HG03060 (cell line): ENCODE measurements around the gene ZNF488.

ENCODE experiments used
- ATAC-seq: cut with Tn5 transposase; IDR thresholded peaks from one replicate; pipeline ENCODE4 v1.9.1; 2021; ENCODE audit warnings: low read depth, moderate number of reproducible peaks; ENCODE audit not compliant: unreplicated experiment

The ZNF488 gene

DNA sequence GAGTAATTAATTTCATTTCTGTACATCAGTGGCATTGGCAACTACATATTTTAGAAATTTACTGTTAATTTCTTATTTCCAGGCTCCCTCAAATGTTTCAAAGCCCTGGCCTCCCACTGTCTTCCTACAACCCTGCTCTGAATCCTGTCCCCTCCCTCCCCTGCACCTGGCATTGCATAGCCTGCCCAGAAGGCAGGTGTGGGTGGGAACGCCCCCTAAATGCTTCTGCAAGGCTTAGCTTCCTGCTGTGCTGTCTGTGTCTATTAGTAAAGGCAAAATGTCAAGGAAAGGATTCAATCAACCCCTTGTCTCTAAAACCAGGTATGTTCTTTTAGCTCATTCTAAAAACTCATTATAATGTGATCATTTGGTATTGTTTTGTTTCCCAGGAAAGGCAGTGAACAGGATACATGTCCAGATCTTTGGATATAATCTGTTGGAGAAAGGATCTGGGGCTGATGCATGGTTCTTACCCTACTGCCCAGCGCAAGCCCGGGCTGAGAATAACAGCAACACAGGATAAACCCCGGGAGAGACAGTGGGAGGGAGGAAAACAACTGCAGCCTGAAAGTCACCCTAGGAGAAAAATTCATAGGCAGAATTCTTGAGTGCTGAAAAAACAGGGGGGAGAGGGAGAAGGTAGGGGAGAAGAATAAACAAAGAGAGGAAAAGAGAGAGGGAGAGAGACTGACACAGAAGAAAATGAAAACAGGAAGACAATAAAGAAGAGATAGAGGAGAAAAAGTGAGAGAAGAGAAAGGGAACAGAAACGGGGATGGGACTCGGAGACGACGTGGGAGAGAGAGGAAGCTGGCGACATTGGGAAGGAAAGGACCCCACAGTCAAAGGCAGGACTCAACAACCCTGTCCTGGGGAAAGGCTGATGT is 589 bp downstream of the ZNF488 start:
- ATAC-seq, result no peak

DNA sequence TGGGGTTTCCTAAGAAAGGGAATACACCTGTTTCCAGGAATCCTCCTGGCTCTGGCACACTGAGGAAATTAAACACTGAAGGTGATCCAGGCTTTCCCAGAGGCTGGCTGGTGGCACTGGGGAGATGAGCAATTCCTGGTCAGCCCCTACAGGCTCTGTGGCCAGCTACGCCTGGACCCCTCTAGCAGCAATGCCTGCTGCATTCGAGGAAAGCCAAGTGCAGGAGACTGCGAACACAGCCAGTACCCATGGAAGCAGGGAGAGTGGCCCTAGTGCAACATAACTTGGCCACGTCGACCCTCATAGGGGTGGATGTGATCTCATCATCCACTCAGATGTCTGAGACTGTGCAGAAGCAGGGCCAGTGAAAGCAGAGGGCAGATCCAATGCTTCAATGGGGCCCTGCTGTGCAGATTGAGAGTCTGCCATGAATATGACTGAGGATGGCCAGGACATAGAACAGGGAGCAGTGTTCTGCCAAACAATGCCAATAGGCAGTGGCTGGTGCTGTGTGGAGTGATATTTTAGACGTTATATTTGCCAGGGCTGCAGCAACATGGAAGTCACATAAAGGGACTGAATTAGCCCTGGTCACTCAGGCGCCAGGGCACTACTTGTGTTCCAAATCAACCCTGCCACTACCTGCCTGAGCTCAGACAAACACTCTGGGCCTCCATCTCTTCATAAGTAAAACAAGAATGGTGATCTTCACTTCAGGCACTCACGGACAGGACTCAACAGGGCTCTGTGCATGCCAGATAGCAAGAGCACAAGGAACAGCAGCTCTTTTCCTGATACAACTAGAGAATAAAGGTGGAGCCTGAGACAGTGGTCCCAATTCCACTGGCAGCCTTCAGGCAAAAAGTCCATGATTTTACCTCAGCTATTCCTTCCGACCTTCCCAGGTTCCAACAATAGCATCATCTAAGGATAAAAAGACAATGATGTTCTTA is 2.4 kb downstream of the ZNF488 start:
- no peak for ATAC-seq

DNA sequence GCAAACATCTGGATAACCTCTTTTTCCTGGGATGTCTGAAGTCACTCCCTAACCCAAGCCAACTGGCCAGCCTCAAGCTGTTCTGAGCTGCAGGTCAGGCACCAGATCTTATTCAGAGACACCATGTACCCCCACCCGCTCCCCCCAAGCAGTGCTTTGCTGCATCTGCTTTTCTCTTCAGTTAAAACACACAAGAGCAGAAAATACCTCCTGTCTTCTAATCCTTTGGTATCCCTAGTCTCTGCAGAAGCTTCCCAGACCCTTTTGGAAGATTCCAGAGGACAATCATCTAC is 3.0 kb downstream of the ZNF488 start:
- no peak for ATAC-seq

- ATAC-seq, result no peak
Observed at GRCh38 chr10:47380341-47381102, 3.6 kb downstream of the ZNF488 start.

DNA sequence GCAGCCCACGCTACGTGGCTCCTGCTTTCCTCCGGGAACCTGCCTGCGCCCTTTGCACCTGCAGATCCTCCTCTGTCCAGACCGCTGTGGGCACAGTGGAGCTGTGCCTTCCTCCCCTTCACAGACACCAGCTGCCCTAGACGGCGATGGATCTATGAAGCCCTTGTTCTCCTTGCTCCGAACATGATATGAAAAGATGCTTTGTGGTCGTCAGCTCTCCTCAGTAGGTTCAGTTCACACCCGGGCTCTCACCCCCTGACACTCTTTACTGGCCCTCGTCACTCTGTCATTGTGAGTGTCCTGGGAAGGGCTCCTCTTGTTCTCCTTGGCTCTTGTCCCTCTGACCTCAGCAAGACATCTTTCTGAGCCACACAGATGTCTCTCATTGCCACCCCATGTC is 4.2 kb downstream of the ZNF488 start:
- ATAC-seq, result no peak

GRCh38 chr10:47379445-47379785 is 4.7 kb downstream of the ZNF488 start:
- ATAC-seq, result no peak

DNA sequence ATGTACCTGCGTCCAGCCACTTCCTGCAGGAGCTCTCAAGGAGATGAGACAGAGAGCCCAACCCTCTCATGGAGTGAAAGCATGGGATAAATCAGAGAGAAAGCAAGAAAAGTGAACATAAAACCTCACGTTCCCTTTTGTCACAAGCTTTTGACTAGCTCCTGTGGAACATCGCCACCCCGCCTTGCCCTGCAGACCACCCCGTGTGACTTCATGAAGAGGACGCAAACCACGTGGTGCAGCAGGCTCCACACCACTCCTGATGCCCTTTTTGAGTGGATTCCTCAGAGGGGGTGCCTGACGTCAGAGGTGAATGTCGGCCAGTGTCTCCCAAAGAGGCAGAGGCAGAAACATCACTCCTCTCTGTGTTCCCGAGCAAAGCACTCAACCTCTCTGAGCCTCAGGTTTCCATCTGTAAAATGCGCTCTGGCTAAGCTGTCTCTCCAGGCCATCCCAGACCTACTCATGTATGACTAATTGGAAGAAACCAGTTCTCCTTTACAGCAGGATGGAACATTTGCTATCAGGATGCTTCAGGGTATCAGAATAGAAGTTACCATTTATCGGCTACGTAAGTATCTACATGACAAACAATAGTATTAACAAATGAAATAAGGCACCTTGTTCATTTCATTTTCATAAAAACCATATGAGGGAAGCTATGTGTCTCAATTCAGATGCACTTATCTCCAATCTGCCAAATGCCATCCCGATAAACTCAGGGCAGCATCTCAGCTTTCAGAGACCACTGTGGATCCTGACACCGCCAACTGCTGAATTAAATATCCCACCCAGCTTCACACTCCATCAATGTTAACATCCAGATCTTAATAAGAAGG is 5.3 kb downstream of the ZNF488 start:
- ATAC-seq, result no peak

GRCh38 chr10:47378183-47378510 is 5.9 kb downstream of the ZNF488 start:
- no peak for ATAC-seq

DNA sequence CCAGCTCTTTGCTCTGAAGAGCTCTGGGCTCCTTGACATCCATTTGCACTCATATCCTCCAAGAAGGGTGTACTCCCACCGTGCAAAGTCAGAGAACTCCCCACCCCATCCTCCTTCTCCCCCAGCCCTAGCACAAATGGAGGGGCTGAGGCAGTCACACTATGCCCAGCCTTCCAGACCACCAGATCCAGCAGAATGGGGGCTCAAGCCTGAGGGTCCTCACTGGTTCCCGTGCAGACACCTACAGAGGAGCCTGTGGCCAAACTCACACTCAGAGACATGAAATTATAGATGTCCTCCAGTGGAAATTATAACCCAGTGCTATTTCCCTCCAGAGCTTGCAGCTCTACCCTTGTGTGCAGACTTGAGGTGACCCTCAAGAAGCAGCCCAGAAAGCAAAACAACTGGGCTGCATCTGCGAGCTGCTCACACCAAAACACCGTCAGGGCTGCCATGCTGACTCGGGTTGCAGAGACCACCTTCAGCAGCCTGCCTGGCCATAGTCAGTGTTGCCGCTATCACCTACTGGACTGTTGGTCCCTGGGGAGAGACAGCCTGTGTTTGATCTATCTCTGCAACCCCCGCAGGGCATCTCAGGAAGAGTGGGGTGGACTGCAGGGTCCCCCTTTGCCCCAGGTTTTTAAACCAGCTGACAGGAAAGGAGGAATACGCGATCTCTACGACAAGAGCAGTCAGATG is 7.4 kb downstream of the ZNF488 start:
- ATAC-seq, result no peak

DNA sequence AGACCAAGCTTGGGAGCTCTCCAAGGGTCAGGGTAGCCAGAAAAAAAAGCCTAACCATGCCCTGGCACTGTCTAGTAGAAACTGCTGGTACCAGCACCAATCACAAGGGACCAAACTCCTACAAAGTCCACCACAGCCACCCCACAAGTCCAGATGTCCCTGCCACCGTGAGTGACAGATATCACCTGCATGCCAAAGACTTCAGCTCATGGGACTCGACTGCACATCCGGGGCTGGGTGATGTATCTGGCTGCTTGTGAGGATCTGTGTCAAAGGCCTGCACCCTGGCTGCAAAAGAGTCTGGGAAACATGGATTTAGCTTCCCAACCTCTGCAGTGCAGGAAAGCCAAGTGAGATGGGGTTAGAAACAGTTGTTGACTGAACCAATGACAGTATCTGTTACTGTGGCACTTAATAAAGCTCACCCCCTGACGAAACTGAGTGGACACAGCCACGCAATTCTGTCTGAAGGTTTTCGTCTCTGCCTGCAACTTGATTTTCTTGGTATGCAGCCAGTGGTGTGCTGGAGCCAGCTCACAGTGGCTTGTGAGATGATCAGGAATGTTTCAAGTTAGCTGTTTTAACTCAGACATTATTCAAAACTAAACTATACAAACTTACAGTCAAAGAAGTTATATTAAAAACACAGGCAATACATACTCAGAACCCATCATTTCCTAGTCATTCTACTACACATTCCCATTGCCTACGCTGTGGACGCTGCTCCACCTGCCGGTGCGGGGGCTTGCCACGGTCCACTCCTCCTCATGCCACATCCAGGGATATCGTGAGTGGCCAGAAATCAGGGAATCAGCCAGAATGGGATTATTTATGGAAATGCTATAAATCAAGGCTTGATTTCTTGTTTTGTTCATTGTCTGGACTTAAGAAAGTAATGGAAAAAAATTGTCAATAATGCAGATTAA is 9.2 kb downstream of the ZNF488 start:
- no peak for ATAC-seq

DNA sequence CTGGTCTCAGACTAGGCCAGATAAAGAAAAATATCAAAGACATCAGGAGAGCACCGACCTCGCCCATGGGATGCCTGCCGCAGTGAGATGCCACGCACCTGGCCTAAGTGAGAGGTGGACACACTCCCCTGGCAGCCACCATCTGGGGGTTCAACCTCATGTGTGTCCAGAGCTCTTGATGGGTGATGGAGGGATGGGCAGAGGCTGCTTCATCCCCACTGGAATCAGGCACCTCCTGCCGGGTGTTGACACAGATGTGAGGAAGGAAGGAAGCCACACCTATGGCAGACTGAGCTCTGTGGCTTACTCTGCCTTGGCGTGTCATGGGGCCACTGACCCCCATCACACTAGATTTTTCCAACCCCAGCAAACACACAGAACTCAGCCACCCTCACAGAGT is 11.4 kb downstream of the ZNF488 start:
- ATAC-seq, result no peak

GRCh38 chr10:47371629-47372485 is 12.2 kb downstream of the ZNF488 start:
- no peak for ATAC-seq

- no peak for ATAC-seq
Observed at GRCh38 chr10:47370878-47371277, 13.2 kb downstream of the ZNF488 start.

DNA sequence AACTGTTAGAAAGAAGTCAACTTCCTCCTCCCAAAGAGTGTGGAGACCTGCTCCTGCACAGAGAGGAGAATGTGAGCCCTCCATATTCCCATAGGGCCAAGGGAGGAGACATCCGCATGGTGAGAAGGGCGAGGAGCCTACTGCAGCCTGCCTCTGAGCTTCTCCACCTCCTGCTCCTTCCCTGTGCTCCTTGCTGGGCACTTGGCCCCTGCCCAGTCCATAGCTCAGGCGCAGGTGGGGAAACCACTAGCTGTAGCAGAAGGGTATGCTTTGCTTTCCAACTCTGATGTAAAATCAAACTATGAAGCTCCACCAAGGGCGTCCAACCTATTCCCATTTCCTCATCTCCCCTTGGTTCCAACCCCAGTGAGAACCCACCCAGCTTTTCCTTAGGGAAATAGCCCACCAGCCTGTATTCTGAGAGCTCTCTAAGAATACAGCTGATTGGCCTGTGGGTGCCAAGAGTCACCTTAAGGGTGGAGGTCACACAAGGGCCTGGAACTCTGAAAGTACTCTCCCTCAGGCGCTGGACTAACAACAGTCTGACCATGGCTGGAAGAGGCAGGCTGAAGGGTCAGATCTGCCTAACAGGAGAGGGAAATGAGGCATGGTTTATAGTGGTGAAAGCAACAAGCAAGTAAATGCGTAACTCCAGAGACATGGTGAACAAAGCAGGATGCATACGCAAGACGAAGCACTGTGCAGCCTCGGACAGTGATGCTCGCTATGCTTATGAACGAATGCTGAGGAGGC is 13.9 kb downstream of the ZNF488 start:
- ATAC-seq, result no peak

GRCh38 chr10:47369251-47369894 is 14.7 kb downstream of the ZNF488 start:
- ATAC-seq, result no peak

DNA sequence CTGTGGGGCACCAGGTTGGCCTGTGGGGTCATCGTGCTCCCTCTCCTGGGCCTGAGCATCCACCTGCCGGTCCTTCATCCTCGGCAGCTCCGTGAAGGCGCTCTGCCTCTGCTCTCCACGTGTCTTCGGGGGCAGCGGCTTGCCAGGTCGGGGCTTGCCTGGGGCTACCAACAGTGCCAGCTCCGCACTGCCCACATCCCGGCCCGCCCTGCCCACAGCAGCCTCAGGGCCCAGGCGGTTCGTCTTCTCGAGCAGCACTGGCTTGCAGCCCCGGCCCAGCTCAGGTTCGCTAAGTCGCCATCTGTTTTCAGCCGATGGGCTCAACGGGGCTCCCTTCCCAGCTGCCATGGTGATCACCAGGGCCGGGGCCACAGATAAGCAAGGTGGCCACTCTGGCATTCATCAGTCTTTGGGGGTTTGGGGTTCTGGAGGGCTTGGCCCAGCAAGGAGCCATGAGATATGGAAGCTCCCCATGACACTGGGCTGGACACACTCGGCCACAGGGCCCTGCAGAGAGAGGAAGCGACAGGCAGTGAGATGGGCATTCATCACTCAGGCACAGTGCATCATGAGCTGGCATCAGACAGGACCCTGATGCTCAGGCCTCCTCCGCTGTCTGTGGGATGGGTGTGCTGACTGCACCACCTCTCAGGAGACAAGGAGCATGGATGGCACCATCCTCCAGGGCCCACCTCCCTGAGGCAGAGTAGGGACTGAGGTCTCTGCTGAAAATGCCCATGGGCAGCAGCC is 15.5 kb downstream of the ZNF488 start:
- no peak for ATAC-seq
